ENCODE results near the gene PSMB2.

The PSMB2 gene

DNA sequence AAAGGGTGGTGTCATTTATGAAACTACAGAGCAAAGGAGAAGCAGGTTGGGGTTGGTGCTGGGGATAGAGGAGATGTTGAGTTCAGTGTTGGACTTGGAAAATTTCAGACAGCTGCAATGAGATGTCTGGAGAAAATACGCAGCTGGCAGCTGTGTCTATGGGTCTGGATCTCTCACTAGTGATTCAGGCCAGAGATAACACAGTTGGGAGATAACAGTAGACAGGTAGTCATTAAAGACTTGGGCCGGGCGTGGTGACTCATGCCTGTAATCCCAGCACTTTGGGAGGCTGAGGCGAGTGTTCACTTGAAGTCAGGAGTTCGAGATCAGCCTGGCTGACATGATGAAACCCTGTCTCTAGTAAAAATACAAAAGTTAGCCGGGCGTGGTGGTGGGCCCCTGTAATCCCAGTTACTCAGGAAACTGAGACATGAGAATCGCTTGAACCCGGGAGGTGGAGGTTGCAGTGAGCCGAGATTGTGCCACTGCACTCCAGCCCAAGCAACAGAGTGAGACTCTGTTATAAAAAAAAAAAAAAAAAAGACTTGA is 70.7 kb downstream of the PSMB2 start:
- DNase-seq = no peak

DNA sequence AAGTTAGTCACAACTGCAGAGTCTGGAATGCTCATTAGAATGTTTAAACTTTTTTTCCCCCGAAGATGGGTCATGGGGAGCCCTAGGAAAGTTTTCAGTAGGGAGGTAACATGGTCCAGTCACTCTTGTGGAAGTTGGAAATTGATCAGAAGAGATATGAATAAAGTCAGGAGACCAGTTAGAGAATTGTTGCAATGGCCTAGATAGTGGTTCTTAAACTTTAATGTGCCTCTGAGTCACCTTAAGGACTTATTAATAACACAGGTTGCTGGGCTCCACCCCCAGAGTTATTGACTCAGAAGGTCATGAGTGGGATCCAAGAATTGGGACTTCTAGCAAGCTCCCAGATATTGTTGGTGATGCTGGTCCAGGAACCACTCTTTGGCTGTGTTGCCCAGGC is 71.4 kb downstream of the PSMB2 start:
- no peak for DNase-seq

DNA sequence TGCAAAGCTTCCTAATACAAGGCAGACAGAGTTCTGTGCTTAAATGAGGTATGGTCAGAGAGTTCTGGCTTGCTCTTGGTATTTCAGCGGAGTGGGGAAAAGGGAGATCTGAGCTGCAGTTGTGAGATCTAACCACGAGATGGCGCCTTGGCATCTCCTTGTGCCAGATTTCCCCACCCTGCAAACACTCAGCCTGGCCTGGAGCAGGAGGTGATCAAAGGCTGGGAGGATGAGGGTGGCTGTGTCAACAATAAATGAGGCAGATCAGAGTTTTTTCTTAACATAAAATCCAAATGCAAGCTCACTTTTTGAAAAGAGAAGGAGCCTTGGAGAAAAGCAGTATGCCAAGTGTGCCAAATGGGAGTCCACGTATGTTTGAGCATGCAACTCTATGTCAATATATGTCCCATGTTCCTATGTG is 72.3 kb downstream of the PSMB2 start:
- peak; percentile 43 for DNase-seq

DNA sequence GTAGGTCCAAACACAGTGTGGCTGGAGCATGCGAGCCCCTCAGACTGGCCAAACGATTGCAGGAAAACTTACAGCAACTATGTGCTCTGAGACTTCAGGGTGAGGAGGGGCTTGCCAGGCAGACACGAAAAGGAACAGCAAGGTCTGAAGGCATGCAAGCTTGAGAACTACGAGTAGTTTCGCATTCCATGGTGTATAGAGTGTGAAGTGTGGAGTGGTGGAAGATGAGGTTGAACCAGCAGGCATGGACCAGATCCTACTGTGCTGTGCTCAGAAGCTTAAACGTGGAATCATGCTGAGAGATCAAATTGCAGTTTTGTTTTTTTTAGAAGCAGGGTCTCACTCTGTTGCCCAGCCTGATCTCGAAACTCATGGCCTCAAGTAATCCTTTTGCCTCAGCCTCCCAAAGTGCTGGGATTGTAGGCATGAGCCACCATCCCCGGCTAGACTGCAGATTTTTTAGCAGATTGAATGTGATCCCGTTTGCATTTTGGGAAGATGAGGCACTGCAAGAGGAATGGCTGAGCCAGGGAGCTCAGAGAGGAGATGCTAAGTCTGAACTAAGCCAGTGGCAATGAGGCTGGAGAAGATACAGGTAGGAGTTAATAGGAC is 73.3 kb downstream of the PSMB2 start:
- no peak for DNase-seq

DNA sequence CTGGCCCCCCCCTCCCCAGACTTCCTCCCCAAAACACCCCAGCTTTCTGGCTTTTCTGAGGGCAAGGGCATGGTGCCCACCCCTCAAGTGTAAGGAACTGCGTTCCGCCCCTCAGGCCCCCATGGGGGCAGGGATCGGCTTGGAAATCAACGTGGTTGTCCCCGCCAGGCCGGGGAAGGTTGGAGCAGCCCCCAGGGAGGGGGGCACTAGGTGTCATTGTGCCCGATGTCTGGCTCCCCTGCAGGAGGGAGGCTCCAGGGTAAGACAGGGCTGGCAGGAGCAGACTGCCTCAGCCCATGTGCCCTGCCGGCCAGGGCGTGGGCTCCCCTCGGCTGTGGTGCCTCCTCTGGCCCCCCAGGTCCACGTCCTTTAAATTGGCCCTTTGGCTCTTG is 75.6 kb downstream of the PSMB2 start:
- DNase-seq = no peak

DNA sequence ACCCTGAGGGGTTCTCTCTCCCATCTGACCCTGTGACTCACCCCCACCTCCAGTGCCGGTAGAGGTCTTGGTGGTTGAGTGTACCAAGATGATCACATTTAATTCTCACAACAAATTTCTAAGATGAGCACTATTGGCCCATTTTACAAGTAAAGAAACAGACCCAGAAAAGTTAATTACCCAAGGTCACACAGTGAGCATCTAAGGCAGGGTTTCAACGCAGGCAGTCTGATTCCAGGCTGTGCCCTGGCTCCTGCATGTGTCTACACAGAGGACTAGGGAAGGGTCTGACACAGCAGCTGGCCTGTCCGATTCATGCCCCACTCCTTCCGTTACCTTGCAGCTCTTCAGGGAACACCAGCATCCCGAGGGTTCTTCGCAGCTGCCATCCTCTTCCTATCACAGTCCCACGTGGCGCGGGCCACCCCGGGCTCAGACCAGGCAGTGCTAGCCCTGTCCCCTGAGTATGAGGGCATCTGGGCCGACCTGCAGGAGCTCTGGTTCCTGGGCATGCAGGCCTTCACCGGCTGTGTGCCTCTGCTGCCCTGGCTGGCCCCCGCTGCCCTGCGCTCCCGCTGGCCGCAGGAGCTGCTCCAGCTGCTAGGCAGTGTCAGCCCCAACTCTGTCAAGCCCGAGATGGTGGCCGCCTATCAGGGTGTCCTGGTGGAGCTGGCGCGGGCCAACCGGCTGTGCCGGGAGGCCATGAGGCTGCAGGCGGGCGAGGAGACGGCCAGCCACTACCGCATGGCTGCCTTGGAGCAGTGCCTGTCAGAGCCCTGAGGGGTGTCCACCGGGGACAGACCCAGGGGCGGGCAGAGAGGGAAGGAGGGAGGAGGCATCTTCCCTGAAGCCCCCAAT is 76.2 kb downstream of the PSMB2 start:
- DNase-seq = no peak

DNA sequence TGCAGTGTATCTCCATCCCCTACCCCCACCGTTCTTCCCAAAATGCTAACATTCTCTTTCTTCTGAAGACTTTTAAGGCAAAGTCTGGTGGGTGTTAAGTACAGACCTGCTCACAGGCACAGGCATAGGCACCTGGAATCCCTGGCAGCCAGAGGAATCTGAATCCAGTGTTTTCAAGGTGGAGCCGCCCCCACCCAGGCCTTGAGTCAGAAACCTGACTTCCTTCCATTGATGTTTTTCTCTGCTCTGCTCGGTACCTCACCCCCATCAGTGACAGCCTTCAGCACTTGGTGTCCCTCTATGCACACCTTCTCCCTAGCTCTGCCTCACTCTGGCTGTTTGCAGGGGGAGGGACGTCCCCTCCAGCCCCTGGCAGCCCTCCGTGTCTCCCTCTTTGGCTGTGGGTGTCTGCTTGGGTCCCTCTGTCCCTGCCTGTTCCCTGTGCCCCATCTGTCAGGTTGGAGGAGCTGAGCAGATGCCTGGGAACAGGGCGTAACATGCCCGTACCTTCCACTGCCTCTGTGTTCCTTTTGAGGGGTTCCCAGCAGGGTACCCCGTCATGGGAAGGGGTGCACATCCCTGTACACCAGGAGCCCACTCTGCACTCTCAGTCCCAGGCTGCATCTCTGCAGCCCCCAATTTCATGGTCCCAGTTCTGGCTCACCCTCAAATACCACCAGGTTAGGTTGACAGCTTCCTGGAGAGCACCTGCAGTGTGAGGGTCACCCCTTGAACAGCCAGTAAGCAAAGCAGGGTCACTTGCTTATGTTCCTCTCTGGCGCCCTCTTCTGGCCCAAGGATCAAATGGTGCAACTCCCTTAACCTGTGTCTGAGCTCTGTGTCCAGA is 77.1 kb downstream of the PSMB2 start:
- peak; percentile 50 for DNase-seq

DNA sequence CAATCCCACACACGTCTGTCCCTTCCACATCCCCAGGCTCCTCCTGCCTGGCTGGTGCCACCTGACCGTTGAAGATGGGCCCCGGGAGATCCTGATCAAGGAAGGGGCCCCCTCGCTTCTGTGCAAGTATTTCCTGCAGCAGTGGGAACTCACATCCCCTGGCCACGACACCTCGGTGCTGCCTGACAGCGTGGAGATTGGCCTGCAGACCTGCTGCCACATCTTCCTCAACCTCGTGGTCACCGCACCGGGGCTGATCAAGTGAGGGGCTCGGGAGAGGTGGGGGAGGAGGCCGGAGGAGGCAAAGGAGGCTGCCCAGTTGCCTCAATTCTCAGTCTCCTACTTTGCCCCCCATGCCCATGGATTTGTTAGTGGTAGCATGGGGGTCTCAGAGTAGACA is 78.2 kb downstream of the PSMB2 start:
- no peak for DNase-seq

DNA sequence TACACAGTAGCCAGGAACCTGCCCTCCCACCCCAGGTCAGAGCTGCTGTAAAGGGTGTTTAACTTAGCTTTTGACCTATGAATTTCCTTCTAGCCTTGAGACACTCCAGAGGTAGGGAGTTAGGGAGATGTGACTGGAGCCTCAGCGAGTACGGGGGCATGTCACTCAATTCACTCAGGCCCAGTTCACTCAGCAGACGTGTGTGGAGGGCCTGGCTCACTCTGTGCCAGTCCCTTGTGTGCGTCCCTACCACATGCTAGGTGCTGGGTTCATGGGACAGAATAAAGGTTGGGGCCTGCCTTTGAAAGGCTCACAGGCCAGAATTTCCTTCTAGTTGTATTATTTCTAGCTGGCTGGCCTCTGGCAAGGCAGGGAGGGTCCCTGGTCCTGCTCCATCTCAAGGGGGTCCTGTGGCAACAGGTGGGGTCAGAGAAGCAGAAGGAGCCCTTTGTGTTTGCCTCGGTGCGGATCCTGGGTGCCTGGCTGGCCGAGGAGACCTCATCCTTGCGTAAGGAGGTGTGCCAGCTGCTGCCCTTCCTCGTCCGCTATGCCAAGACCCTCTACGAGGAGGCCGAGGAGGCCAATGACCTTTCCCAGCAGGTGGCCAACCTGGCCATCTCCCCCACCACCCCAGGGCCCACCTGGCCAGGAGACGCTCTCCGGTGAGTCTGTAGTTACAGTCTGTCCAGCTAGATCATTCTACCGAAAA is 79.2 kb downstream of the PSMB2 start:
- DNase-seq = no peak

DNA sequence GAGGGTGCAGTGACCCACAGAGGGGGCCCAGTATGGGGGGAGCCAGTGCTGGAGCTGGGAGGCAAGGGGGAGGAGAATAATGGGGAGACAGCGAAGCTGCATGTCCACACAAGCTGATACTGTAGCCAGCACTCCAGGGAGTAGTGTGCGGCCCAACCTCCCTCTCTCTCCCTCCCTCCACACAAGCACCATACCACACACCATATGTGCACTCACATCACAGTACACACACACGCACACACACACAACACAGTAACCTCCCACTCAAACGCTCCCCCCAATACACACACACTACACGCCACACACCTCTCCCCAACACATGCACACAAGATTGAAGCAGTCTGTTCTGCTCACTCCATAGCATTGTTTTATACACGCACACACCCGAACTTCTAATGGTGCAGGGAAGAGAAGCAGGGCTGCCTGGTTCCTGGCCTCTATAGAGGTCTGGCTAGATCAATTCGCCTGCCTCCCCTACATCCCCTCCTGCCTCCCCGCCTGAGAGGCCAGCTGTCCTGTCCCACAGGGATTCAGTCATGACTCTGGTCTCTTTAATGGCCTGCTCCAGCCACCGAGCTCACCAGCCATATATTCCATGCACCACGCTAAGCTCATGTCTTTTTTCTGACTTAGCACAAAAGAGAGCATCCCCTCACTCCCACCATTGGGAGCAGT is 79.9 kb downstream of the PSMB2 start:
- no peak for DNase-seq

DNA sequence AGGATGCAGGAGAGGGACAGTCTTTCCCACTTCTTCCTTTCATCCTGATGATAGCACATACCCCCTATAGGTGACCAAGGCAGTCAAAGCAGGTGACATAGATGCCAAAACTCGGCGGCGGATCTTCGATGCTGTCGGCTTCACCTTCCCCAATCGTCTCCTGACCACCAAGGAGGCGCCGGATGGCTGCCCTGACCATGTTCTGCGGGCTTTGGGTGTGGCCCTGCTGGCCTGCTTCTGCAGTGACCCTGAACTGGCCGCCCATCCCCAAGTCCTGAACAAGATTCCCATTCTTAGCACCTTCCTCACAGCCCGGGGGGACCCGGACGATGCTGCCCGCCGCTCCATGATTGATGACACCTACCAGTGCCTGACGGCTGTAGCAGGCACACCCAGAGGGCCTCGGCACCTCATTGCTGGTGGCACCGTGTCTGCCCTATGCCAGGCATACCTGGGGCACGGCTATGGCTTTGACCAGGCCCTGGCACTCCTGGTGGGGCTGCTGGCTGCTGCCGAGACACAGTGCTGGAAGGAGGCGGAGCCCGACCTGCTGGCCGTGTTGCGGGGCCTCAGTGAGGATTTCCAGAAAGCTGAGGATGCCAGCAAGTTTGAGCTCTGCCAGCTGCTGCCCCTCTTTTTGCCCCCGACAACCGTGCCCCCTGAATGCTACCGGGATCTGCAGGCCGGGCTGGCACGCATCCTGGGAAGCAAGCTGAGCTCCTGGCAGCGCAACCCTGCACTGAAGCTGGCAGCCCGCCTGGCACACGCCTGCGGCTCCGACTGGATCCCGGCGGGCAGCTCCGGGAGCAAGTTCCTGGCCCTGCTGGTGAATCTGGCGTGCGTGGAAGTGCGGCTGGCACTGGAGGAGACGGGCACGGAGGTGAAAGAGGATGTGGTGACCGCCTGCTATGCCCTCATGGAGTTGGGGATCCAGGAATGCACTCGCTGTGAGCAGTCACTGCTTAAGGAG is 80.8 kb downstream of the PSMB2 start:
- no peak for DNase-seq

DNA sequence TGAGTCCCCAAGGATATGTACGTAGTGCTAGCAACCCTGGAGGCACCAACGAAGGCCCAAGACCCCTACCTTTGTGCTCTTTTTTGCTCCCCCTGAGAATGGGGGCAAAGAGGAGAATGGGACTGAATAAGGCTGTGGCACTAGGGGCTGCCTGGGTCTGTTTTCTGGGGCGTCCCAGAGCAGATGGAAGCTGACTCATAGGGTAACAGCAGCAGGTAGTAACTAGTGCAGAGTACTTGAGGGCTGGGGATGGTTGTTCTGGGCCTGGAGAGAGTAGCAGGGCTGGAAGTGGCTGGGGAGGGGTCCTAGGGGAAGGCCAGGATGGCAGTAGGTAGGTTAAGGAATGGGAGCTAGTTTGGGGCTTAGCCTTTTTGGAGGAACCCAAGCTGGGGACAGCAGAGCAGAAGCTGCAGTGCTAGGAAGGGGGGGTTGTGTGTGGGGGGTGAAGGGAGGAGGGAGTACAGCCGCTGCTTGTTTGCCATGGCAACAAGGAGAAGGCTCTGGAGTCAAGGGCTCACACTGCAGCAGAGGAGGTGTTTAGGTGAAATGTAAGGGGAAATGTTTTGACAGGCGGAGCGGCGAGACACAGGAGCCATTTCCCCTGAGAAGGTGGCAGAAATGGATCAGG is 81.9 kb downstream of the PSMB2 start:
- DNase-seq = no peak

DNA sequence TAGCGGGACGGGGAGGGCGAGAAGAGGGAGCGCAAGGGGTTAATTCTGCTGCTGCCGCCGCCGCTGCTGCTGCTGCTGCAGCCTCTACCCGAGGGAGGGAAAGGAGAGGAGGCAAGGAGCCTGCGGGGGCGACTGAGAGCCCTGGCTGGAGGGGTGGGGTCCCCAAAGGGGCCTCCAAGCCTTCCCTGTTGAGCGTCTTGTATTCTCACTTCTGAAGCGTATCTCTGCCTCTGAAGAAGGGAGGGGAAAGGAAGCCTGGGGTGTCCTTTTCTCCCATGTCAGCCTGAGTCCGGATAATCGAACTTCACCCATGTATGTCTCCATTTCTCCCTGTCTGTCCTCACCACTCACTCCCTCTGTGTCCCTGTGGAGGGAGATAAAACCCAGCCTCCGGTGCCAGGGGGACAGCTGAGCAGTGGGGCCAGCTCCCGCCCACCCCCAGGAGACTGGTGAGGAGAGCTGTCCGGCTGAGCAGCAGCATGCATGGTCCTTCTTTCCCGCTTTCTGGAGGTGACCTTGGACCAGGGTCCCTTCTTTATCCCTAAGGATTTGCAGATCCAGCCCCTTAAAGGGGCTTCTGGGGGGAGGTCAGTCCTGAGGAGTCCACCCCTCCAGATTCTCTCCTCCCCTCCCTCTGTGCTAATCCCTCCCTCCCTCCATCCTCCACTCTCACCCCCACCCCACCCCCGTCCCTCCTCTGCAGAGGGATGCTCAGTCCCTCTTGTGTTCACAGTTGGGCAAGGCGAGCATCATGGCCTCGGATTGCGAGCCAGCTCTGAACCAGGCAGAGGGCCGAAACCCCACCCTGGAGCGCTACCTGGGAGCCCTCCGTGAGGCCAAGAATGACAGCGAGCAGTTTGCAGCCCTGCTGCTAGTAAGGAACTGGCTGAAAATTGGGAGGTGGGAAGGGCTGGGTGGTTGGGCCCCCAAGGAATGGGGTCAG is 82.7 kb downstream of the PSMB2 start:
- no peak for DNase-seq

DNA sequence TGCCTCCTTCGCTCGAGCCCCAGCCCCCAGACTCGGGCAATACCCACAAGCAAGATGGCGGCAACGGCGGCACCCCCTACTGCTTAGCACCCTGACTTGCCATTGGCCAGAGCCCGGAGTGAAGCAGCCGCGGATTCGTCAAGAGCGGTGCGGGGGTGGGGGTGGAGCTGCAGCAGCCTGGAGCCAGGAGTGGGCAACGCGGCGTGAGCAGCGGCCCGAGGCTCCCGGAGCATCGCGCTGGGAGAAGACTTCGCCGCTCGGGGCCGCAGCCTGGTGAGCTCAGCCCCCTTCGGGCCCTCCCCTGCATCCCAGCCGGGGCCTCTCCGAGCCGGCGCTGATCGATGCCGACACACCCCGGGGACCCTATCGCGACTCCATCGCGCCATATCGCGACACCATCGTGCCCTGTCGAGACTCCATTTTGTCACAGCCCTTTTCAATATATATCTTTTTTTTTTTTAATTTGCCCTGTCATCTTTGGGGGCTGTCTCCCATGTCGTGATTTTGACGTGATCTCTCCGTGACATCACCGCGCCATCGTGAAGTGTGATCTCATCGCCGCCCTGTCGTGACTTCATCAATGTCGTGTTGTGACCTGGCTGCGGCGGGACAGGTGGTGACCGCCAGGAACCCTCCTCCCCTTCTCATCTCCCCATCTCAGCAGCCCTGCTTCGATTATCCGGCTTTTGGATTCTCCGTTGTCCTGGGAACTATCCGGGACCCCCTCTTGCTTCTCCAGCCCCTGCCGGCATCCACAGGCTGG is 83.5 kb downstream of the PSMB2 start, which contains the start of gene NCDN:
NCDN (plus strand) TSS at position 189 of the 763 bp plus-strand sequence; CDS start at position 581, 392 bp downstream.
- peak; percentile 94 for DNase-seq

DNA sequence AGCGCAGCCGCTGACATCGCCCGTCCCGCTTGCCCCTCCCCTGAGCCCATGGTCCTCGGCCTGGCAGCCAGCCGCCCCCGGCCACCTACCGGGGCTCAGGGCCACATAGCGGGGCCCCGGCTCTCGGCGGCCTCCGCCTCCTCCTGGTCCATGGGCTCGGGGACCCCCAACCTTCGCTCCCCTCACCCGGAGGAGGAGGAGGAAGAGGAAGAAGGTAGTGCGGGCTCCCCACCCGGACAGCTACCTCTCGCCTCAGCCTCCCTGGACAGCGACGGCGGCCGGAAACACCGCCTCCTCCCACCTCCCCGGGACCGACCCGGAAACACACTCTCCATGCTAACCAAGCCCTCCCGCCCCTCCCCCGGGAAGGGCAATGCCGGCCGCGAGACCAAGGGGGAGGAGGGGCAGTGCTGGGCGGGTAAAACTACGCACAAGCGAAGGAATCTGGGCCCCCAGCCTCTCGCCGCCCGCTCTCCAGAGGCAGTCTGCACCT is 84.2 kb downstream of the PSMB2 start, which contains the start of gene KIAA0319L:
KIAA0319L (minus strand) TSS at position 286 of the 493 bp plus-strand sequence. CDS start 2,912 bp downstream, outside the sequence.
- no peak for DNase-seq

DNA sequence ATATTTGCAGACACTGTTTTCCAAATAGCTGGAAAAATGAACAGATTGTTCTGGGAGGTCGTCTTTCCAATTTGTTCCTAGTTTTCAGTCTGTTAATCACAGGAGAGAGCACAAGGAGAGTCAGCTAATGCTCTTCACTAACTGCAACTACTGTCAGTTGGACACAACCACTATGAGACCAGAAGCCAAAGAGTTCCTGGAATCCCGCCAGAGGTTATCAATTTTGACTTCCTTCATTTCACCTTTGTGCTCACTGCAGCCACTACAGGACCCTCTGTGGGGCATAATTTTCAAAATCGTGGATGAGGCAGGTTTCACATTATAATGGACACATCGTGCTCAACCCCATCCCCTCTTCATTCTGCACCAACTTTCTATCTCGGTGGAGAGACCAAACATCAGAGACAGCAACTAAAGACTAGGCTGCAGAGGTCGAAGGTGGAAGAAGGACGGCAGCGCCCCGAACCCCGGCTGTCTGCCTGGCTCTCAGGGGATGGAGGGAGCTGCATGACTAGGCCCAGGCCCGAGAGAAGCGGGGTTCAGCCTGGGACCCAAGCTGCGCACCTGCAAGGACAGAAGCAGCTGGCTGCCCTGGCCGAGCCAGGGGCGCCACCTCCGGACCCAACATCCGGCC is 84.7 kb downstream of the PSMB2 start:
- DNase-seq = no peak
